ENCODE measurements around the gene AK9.
"Not testable (repeated sequence)": the region's sequence is repeated elsewhere in the genome, so short reads cannot be mapped to it uniquely, and the experiment has no call there.

The AK9 gene

GRCh38 chr6:109477725-109478124, 213.3 kb downstream of the AK9 start:
- DNase-seq: no peak

- no peak for DNase-seq
Measured at GRCh38 chr6:109477184-109477583, 213.8 kb downstream of the AK9 start.

- no peak for DNase-seq
Measured at GRCh38 chr6:109475625-109476024, 215.4 kb downstream of the AK9 start.

GRCh38 chr6:109474995-109475394, 216.0 kb downstream of the AK9 start:
- no peak for DNase-seq

- no peak for DNase-seq
Measured at GRCh38 chr6:109473120-109473519, 217.9 kb downstream of the AK9 start.

- DNase-seq: no peak
Measured at GRCh38 chr6:109472132-109472995, 218.6 kb downstream of the AK9 start.

- DNase-seq: no peak
Measured at GRCh38 chr6:109471105-109471810, 219.7 kb downstream of the AK9 start.

- DNase-seq: no peak
Measured at GRCh38 chr6:109469591-109470189, 221.3 kb downstream of the AK9 start.

- DNase-seq: no peak
Measured at GRCh38 chr6:109467696-109468095, 223.3 kb downstream of the AK9 start.

- DNase-seq: no peak
Measured at GRCh38 chr6:109466212-109466923, 224.6 kb downstream of the AK9 start.

- no peak for DNase-seq
Measured at GRCh38 chr6:109465772-109466171, 225.2 kb downstream of the AK9 start.

GRCh38 chr6:109461733-109462526, 229.1 kb downstream of the AK9 start:
- DNase-seq: no peak

GRCh38 chr6:109461205-109461604, 229.8 kb downstream of the AK9 start:
- DNase-seq: not testable (repeated sequence)

- no peak for DNase-seq
Measured at GRCh38 chr6:109460161-109460829, 230.7 kb downstream of the AK9 start.

GRCh38 chr6:109458774-109459531, 232.0 kb downstream of the AK9 start:
- no peak for DNase-seq

- DNase-seq: no peak
Measured at GRCh38 chr6:109457562-109457996, 233.4 kb downstream of the AK9 start.

GRCh38 chr6:109456710-109457561, 234.1 kb downstream of the AK9 start:
- no peak for DNase-seq

GRCh38 chr6:109456111-109456583, 234.9 kb downstream of the AK9 start:
- DNase-seq: no peak

- no peak for DNase-seq
Measured at GRCh38 chr6:109455437-109456110, 235.4 kb downstream of the AK9 start, which contains the start of gene MICAL1. MICAL1 (minus strand) TSS chr6:109455772; CDS start chr6:109454196, 1,576 bp downstream.

Data from GF-D8 (cell line).